ENCODE measurements around the gene SRSF2.
"Not testable (repeated sequence)": the region's sequence is repeated elsewhere in the genome, so short reads cannot be mapped to it uniquely, and the experiment has no call there.

The SRSF2 gene

DNA sequence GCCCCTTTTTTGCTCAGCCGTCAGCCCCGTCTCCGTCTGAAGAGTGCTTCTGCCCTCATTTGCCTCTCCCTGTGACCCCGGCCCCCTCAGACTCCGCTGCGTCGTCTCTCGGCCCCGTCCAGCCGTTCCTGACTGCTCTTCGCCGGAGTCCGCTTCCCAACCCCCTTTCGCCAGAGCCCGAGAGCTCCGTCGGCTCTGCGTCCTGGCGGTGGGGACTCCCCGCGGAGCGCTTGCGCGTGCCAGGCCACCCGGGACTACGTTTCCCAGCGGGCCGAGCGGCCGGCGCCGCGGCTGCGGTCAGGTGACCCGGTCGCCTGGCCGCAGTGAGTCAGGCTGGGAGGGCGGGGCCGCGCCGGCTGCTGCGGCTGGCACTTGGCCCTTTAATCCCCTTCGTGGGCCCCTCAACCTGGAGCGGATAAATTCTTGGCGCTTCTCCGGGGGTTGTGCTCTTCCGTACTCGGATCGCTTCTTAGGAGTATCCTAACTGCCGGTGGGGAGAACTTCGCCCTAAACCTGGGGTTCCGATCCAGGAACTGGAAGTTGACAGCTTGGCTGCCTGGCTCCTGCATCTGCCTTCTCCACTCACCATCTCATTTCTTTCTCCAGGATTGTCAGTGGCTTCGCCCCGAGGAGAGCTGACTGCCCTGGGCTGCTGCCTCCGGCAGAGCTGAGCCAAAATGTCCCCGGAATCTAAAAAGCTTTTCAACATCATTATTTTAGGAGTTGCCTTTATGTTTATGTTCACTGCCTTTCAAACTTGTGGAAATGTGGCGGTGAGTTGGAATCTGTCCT, 741 bp upstream of the SRSF2 start, which contains the start of gene MFSD11:
TSS of gene MFSD11 (plus strand) at position 444 of the 792 bp plus-strand sequence. CDS start at position 678, 234 bp downstream.
- peak; percentile 85 for DNase-seq

DNA sequence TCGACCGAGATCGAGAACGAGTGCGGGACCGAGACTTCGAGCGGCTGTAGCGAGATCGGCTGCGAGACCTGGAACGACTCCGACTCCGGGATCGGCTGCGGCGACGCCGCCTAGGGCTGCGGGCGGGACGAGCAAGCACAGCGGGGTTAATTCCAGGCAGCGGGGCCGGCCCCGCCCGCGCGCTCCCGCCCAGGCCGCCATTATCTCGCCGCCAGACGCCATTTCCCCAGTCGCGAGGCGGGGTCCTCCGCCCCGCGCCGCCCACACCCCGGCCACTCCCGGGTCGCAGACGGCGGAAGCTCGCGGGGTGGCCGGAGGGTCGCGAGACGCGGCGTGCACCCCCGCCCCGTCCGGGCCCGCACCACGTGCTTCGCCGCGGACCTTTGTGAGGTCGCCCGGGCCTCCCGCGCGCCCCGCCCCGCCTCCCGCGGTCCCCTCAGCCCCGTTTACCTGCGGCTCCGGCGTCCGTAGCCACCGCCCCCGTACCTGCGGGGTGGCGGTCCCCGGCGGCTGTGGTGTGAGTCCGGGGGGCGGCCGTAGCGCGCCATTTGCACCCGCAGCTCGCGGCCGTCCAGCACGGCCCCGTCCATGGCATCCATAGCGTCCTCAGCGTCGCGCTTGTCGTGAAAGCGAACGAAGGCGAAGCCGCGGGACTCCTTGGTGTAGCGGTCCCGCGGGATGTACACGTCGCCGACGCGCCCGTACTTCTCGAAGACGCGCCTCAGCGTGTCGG, 616 bp downstream of the SRSF2 start:
- no peak for DNase-seq

DNA sequence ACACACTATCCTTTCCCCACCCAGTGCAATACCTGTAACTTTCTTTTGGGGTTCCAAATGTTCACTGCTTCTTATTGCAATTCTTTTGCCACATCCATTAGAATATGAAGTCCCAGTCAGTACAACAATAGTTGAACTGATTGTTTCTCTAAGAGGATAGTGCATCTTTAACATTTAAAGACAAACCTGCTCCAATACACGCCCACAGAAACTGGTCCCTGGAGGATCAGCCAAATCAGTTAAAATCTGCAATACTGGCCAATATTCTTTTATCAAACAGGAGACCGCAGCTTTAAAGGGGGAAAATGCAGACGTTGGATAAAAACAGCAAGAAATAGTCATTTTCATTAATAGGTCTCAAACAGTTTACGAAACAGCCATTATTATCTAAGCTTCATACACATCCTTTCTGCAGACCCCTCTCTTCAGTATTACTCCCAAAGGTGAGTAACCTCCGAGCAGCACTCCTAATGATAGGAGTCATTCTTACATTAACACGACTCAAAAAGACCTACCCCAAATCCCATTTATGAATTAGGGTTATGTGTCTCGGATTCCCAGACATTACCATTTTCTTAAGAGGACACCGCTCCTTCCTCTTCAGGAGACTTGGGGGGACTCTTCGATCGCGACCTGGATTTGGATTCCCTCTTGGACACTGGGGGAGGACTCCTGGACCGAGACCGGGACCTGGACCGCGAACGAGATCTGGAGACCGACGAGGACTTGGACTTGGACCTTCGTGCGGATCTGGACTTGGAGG, 1.4 kb downstream of the SRSF2 start:
- no peak for DNase-seq

DNA sequence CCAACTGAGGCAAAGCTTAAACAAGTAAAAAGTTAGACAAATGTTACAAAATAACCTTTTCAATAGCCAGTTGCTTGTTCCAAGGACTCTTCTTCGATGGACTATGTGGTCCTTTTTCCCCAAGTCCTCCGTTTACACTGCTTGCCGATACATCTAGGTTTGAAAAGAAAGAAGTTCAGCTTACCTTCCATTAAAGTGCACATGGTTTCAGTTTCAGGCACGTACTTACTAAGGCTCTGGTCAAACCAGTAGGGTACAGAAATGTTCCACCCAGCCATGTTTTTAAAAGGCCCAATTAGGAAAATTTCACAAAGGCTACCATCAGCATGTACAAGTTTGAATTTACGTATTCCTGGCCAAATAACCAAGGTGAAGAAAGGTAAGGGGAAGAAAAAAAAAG, 2.1 kb downstream of the SRSF2 start:
- DNase-seq, result no peak

DNA sequence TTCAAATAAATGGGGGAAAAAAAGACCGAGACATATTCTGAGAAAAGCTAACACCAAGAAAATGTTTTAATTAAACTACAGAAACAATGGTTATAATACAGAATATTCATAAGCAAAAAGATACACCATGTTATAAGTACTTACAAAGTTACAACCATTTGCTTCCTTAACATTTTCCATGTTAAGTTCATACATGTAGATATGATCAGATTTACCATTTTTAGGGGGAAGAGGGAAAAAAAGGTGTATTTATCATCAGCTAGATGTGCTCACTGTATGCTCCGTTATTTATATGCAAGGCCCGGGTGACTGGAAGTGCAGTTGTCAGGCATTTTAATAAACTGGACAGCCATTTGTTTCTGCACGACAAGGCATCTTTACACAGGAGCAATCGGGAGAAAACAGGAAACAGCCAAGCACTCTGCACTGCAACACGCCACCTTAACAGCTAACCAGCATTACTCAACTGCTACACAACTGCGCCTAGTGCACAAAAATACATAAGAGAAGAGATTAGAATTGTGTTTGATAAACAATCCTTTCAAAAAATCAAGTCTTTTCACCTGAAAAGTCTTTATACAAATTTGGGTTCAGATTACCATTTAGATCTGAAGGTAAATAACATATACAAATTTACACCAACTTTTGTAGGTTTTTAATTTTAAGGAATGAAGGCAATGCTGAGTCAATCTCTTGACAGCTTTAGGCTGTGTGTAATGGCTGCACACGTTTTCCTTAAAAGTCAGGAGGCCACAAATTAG, 2.9 kb downstream of the SRSF2 start:
- no peak for DNase-seq

DNA sequence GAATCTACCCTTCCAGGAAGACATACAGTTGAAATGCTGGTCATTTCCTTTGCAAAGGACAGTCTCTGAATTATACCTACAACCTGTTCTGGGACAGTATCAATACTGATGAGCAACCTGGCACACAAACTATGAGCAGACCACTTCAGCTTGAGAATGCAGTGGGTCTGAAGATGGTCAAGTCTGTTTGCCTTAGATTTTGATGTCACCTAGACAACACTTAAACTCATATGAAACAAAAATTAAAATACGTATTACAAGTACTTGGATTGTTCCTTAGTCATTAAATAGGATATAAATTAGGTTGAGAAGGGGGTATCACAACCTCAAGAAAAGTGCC, 3.5 kb downstream of the SRSF2 start:
- DNase-seq, result no peak

DNA sequence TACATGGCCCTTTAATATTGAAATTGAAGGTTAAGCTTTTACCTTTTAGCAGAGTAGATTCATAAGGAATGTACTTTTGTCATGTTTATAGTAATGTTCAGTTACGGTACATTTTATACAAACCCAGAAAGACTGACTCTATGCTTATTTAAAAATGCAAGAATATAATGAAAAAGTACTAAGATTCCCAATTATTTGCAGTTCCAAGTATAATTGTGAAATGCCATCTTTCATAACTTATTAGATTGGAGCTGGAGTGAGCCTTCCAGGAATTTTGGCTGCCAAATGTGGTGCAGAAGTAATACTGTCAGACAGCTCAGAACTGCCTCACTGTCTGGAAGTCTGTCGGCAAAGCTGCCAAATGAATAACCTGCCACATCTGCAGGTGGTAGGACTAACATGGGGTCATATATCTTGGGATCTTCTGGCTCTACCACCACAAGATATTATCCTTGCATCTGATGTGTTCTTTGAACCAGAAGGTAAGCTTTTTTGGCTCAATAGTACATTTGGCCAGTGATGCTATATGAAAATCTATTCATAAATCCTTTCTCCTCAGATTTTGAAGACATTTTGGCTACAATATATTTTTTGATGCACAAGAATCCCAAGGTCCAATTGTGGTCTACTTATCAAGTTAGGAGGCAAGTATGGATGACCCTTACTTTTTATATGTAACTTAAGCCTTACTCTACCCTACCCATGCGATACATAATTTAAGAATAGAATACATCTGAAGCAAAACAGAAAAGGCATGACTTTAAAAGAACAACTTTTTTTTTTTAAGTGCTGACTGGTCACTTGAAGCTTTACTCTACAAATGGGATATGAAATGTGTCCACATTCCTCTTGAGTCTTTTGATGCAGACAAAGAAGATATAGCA, 4.2 kb downstream of the SRSF2 start:
- DNase-seq, result no peak

DNA sequence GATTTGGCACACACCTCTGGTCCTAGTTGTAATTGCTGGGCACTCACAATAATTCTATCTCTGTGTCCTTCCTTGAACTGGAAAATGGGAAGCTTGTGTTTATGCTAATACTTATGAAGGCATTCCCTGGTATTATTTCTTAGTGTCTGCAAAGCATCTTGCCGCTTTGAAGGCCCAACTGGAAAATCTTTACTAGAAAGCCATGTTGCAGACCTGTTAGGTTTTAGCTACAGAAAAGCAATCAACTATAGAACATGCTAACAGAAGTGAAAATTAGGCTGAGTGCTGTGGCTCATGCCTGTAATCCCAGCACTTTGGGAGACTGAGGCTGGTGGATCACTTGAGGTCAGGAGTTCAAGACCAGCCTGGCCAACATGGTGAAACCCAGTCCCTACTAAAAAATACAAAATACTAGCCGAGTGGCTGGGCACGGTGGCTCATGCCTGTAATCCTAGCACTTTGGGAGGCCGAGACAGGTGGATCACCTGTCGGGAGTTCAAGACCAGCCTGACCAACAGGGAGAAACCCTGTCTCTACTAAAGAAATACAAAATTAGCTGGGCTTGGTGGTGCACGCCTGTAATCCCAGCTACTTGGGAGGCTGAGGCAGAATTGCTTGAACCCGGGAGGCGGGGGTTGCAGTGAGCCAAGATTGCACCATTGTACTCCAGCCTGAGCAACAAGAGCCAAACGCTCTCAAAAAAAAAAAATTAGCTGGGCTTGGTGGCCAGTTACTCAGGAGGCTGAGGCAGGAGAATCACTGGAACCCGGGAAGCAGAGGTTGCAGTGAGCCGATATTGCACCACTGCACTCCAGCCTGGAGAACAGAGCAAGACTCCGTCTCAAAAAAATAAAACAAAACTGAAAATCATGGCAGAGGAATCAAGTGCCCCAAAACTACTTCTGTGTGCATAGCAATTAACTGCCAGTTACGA, 5.1 kb downstream of the SRSF2 start:
- not testable (repeated sequence) for DNase-seq

DNA sequence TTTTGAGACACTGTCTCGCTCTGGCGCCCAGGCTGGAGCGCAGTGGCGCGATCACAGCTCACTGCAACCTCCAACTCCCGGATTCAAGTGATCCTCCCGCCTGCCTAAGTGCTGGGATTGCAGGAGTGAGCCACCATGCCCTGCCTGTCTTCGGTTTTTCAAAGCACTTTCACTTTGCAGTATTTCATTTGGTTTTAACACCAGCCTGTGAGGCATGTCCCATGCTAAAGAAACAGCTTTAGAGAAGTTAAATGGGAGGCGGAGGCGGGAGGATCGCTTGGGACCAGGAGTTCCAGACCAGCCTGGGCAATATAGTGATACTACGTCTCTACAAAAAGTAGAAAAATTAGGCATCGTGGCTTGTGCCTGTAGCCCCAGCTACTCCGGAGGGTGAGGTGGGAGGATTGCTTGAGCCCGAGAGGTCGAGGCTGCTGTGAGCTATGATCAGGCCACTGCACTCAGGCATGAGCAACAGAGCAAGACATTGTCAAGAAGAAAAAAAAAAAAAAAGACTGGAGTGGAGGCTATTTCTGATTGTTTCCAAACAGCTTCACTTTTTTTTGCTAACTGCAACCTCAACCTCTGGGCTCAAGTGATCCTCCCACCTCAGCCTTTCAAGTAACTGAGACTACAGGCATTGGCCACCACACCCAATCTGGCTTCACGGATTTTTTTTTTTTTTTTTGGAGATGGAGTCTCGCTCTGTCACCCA, 9.2 kb downstream of the SRSF2 start:
- no peak for DNase-seq

DNA sequence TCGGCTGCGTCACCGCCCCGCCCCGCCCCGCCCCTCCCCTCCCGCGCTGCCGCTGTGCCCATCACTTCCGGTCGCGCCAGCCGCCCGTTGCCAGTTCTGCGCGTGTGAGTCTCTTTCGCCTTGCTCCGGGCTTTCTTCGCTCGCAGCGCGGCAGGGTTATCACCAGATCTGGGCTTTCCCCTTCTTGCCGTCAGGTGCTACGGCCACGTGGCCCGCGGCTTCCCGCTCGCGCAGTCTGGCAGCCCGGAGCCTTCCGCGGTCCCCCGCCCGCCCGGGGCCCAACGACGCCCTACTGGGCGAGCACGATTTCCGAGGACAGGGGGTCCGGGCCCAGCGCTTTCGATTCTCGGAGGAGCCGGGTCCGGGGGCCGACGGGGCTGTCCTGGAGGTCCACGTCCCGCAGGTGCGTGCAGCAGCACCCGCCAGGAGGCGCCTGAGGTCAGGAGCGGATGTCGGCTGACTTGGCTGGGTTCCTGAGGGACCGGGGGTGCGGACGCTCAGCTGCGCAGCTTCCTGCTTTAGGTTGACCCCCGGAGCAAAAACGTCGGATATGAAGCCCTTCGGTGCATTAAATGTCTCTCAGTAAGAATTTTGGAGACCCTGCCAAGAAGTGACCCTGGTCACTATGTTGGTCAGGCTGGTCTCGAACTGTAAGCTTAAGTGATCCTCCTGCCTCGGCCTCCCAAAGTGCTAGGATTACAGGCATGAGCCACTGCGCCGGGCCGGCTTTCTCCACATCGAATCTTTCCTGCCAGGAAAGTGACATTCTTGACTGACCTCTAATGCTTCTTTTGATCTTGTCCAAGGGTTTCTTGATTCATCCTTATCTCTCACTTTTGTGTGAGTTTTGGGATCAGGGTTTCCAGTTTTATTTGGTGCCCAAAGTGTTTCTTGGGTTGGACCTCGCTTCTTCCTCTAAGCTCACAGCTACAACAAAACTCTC, 10.1 kb downstream of the SRSF2 start, which contains the start of gene METTL23:
TSS of gene METTL23 (plus strand) at position 64 of the 943 bp plus-strand sequence. CDS start 2,872 bp downstream, outside the sequence.
- DNase-seq, result no peak

DNA sequence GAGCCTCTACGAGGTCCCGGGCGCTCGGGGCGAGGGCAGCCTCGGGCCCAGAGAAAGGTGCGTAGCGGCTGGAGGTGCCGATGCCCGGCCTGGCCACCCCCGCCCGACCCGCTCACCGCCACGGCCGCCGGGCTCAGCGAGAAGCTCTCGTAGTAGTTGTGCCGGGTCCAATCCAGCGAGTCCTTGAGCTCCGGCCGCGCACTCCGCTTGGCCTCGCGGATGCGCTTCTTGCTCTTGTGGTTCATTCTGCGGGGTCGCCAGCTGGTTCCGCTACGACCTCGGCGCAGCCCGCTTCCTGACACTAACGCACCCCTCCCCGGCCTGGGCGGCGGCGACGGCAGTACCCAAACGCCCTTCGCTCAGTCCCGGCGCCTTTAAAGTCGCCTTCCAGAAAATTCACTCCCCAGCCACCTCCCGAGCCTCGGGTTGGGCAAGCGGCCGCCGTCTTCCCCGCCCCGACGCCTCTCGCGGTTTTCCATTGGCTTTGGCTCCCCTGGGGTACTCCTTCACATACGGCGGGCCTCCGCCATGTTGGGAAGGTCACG, 10.8 kb downstream of the SRSF2 start, which contains the start of gene JMJD6:
TSS of gene JMJD6 (minus strand) at position 376 of the 545 bp plus-strand sequence. CDS start at position 245, 131 bp downstream.
- peak; percentile 97 for DNase-seq

DNA sequence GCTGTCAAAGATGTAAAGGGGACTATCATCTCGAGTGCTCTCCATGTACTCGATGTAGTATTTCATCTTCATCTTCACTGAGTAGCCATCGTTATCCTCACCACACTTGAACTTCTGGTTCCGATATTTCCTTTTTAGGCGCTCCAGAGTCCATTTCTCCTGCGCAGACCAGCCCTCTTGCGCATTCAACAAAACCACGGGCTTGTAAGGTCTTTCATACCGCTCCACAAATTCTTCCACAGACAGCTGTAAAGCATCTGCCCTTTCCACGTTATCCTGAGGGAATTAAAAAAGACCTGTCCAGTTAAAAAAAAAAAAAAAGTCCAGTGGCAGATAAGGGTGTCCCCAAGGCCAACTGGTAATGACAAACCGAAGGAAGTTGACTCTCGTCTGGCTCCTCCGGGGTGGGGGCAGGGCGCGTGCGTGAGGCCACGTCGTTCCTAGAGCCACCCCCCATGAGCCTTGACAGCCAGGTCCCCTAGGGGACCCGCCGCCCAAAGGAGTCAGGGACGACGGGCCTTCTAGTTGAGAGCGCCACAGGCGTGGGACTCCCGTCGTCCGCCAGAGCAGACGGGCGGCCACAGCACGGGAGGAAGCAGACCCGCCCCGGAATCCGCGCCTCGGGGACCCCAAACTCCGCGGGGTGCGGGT, 11.4 kb downstream of the SRSF2 start:
- DNase-seq, result no peak

DNA sequence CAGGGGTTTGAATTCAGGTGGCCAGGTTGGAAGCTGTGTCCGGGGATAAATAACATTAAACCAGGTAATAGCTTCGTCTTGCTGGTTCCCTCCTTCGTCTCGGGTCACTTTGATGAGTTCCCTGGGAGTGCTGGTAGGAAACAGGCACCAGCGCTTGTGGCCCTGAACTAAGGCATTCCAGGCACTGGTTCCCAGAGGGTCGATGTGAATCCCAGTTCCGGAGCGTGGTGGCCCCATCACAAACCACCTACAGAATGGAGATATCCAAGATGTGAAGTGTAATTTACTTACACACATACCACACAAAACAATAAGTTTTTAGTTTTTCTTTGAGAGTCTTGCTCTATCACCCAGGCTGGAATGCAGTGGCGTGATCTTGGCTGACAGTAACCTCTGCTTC, 13.3 kb downstream of the SRSF2 start:
- no peak for DNase-seq

DNA sequence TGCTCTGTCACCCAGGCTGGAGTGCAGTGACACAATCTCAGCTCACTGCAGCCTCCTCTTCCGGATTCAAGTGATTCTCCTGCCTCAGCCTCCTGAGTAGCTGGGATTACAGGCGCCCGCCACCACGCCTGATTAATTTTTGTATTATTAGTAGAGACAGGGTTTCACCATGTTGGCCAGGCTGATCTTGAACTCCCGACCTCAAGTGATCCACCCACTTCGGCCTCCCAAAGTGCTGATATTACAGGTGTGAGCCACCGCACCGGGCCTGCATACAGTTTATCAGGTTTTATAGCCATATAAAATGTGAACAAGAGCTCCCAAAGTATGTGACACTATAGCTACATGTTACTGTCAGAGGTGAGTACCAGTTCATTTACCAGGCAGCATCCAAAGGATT, 14.2 kb downstream of the SRSF2 start:
- DNase-seq, result not testable (repeated sequence)

DNA sequence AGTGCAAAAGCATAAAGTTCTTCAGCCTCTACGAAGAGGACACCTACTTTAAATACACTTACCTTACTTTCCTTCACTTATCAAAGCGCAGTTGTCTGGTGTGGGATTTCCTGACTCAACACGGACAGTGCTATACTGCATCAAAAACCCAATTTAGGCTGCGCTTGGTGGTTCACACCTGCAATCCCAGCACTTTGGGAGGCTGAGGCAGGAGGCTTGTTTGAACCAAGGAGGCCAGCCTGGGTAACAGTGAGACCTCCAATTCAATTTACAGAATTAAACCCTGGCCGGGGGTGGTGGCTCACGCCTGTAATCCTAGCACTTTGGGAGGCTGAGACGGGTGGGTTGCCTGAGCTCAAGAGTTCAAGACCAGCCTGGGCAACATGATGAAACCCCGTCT, 14.9 kb downstream of the SRSF2 start:
- no peak for DNase-seq

DNA sequence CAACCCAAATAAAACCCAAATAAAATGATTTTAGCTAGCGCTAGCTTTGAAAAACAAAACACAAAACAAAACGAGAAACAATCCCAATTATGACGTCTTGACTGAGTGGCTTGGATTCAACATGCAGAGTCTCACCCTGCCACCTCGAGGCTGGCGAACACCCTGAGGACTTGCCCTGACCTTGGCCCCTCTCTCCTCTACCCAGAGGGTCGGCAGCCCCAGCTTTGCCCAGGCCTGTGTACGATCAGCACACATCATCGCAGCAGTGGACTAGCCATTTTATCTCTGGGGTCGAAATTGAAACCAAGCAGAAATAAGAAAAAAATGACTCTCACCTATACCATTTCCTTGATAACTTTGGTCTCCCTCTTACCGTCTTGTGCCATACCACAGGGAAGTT, 15.7 kb downstream of the SRSF2 start:
- DNase-seq, result no peak

DNA sequence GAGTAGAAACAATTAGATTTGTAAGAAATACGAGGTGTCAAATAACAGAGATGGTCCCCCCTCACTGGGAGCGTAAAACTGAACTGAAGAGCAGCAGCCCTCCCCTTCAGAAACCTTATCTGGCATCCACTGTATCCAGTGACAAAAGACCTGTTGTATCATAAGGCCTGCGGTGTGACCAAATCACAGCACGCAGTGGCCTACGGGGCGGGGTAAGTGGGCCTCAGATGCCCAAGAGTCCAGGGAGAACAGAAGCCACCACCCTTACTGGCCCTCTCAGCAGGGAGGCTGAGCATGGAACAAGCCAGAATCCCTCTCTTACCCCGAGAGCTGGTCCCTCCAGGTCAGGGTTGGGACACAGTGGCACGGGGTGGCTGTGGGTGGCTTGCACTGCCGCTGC, 16.2 kb downstream of the SRSF2 start:
- no peak for DNase-seq

DNA sequence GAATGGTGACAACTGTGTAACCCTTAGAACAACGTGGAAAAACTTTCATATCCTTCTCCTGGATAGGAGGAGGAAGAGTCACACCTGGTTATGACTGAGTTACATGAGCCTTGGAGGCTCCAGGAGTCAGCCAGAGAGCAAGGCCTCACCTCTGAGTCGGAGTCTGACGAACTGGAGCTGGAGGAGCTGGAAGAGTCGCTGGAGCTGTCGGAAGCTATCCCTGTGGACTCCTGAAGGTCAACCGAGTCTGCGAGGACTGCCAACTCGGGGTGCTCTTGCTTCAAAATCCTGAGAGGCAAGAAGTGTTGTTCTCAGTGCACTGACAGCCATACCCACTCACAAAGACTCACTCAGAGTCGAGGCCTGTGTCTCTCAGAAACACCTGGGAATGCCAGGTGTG, 16.9 kb downstream of the SRSF2 start:
- no peak for DNase-seq

Data from DMS153 (cell line).